MG63 (cell line): ENCODE data around the gene ALX3. TPM values are rescaled to one million over a fixed set of nuclear protein-coding genes. Genes with fewer than 3 reads are reported as not detected.

Source experiments
- DNase-seq: peaks from one replicate; pipeline ENCODE4 v3.0.0-alpha.2; 2020
- H3K27me3 ChIP-seq: fragments of 250-450 bp; sonication (Bioruptor Pico); 2 replicates; pipeline ENCODE4 v1.5.1; 2020; ENCODE audit warnings: mild to moderate bottlenecking, moderate library complexity
- H3K36me3 ChIP-seq: fragments of 250-450 bp; sonication (Bioruptor Pico); 2 replicates; pipeline ENCODE4 v1.5.1; 2020; ENCODE audit warnings: mild to moderate bottlenecking, moderate library complexity
- H3K4me3 ChIP-seq: fragments of 250-450 bp; sonication (Bioruptor Pico); 2 replicates; pipeline ENCODE4 v1.5.1; 2020; ENCODE audit warnings: mild to moderate bottlenecking, moderate library complexity
- H3K9me3 ChIP-seq: fragments of 250-450 bp; sonication (Bioruptor Pico); 2 replicates; pipeline ENCODE4 v1.5.1; 2020; ENCODE audit warnings: mild to moderate bottlenecking, moderate library complexity
- total RNA-seq: library from RNA; depleted of rRNA; stranded (reverse); fragments of >200 nt; shearing (Covaris generic); gene quantifications from 2 replicates; pipeline ENCODE4 v1.2.3, GENCODE V29; 2014; ENCODE audit warnings: low replicate concordance

The ALX3 gene
- total RNA-seq, 1 experiment from 2014 or later, result 14.9 TPM

DNA sequence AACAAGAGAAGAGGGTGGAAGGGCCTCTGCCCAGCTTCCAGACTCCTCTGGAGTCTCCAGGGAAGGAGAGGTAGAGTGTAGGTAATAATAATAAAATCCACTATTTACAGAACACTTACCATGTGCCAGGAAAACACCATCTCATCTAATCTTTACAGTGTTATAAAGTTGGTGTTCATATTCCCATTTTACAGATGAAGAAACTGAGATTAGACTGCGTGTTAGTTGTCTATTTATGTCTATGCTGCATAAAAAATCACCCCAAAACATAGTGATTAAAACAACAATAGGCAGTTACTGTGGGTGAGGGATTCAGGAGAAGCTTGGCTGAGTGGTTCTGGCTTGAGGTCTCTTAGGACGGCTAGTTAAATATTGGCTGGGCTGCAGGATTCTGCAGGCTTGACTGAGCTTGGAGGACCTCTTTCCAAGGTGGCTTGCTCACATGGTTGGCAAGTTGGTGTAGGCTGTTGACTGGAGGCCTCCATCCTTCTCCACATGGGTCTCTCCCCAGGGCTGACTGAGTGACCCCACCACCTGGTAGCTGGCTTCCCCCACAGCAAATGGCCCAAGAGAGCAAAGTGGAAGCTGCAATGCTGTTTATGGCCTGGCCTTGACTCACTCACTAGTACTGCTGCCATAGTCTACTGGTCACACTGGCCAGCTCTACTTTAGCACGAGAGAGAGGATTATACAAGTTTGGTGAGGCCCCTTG, 6.5 kb upstream of the ALX3 start:
- H3K27me3 ChIP-seq, result no peaks in the 10 kb centered on the region
- H3K4me3 ChIP-seq, result no peak overlapping the region
- DNase-seq, result no peak
- H3K36me3 ChIP-seq, result no peaks in the 10 kb centered on the region
- H3K9me3 ChIP-seq, result no peaks in the 10 kb centered on the region

DNA sequence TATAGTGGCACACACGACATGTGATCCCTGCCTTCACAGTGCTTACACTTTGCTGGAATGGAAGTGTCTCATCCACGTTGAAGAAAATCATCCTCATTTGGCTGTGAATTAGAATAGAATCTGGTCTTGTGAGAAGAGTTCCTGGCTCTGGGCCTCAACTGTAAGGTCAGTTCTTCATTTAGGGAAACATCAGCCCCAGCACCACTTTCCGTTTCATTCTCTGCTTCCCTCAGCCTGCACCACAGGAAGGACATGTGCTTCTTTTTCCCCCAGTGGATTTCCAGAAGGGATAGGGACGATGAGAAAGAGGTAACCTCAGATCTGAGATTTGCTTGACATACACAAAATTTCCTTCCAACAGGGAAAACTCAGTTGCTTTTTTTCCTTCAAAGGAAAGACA, 3.7 kb upstream of the ALX3 start:
- H3K9me3 ChIP-seq, result no peaks in the 10 kb centered on the region
- no peak for DNase-seq
- H3K4me3 ChIP-seq, result no peak overlapping the region
- H3K36me3 ChIP-seq, result peaks cover 2% of the 10 kb centered on the region
- no peaks in the 10 kb centered on the region for H3K27me3 ChIP-seq

GRCh38 chr1:110070282-110070669, 196 bp downstream of the ALX3 start:
- no peak for DNase-seq
- H3K27me3 ChIP-seq, result no peaks in the 10 kb centered on the region
- peaks cover 28% of the 10 kb centered on the region for H3K36me3 ChIP-seq
- no peaks in the 10 kb centered on the region for H3K9me3 ChIP-seq
- H3K4me3 ChIP-seq, result peak overlapping the region; percentile 59

DNA sequence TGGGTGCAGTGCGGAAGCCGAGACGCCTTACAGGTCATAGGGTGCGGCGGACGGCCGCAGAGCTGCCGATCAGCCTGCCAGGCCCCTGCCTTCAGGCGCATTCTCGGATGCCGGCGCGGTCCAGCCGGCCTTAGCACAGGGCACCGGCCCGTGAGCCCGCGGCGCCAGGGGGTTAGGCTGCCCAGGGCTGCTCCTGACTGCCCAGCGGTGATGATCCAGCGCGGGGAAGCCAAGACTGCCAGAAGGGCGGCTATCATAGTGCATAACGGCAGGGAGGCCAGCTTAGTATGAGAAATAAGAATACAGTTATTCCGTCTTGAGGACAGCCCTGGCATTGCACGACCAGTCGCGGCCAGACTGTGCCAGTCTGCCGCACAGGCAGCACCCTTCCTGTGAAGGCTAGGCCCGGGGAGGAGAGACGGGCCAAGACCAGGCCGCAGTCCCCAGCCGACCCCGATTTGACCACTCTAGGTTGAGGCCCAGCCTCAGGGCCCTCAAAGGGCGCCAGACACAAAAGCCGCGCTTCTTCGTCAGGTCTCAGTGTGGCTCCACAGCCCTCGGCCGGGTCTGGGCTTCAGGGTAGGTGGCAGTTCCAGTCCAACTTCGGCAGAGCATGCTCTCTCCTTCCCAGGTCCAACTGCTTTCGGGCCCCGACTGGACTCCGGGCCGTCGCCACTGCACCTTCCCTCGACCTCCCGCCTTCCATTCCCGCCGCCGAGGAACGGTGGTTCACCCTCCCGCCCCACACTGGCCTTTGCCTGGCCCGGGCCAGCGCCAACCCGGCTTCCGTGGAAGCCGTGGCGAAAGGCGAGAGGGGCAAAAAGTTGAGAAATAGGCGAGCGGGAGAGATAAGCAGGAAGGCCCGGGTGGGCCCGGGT, 829 bp downstream of the ALX3 start:
- no peaks in the 10 kb centered on the region for H3K9me3 ChIP-seq
- peak; percentile 54 for DNase-seq
- H3K4me3 ChIP-seq, result peak overlapping the region; percentile 59
- H3K27me3 ChIP-seq, result no peaks in the 10 kb centered on the region
- H3K36me3 ChIP-seq, result peaks cover 35% of the 10 kb centered on the region

- no peak for DNase-seq
- peaks cover 38% of the 10 kb centered on the region for H3K36me3 ChIP-seq
- peak overlapping the region; percentile 59 for H3K4me3 ChIP-seq
- H3K9me3 ChIP-seq, result no peaks in the 10 kb centered on the region
- H3K27me3 ChIP-seq, result no peaks in the 10 kb centered on the region
Measured at GRCh38 chr1:110068646-110069403, 1.6 kb downstream of the ALX3 start.

GRCh38 chr1:110067893-110068645, 2.4 kb downstream of the ALX3 start:
- Histone ChIP-seq H3K4me3 (no peak overlapping the region), H3K27me3 (no peaks in the 10 kb centered on the region), H3K9me3 (no peaks in the 10 kb centered on the region), H3K36me3 (peaks cover 42% of the 10 kb centered on the region)
- DNase-seq, result no peak

GRCh38 chr1:110067479-110067892, 3.0 kb downstream of the ALX3 start:
- no peaks in the 10 kb centered on the region for H3K27me3 ChIP-seq

GRCh38 chr1:110065841-110066240, 4.6 kb downstream of the ALX3 start:
- Histone ChIP-seq H3K36me3 (peaks cover 63% of the 10 kb centered on the region), H3K9me3 (no peaks in the 10 kb centered on the region), H3K27me3 (no peaks in the 10 kb centered on the region), H3K4me3 (no peak overlapping the region)
- peak; percentile 91 for DNase-seq

More at GRCh38 chr1:110067479-110067892, 3.0 kb downstream of the ALX3 start:
- Histone ChIP-seq H3K4me3 (no peak overlapping the region), H3K36me3 (peaks cover 47% of the 10 kb centered on the region), H3K9me3 (no peaks in the 10 kb centered on the region)
- DNase-seq, result no peak

DNA sequence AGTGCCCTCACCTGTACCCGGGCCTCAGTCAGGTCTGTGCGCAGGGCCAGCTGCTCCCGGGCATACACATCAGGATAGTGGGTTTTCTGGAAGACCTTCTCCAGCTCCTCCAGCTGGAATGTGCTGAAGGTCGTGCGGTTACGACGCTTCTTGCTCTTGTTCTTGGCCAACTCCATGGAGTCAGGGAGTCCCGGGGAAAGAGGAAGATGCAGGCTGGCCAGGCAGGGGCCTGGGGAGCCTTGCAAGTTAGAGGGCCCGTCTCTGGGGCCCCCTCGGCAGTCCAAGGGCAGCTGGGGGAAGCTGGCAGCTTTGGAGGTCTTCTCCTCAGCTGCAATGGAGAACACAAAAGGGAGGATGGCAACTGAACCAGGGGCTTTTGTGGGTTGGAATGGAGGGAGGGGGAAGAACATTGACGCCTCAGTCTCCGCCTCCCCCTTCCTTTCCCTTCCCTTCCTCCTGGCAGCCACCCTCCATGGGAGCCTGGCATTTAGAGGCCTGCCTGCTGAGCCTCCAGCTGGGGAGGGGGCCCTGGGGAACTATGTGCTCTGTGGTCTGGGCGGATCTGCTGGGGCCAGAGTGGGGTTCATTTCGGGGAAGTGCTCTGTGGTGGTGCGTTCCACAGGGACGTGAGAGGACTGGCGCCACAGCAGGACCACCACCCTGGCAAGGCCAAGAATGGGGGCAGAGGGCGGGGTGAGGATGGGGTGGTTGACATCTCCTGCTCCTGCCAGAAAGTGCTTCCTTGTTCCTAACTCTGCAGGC, 5.7 kb downstream of the ALX3 start:
- no peak for DNase-seq
- no peak overlapping the region for H3K4me3 ChIP-seq

DNA sequence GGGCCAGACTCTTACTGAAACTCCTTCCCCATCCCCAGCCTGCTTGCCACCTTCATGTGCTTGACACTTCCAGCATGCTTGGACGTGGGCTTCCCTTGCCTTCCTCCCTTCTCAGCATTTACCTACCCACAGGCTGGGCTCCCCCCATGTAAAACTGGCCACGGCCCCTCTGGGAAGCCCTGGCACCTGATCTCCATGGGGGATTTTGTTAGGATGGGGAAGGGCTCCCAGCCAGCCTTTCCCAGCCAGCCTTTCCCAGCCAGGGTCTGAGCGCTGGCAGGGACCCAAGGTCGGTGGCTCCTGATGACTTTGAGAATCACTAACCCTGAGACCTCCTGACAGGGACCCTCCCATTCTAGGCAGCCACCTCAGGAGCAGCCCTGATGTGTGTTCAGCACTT, 6.7 kb downstream of the ALX3 start:
- Histone ChIP-seq H3K4me3 (no peak overlapping the region), H3K27me3 (no peaks in the 10 kb centered on the region), H3K36me3 (peaks cover 75% of the 10 kb centered on the region), H3K9me3 (no peaks in the 10 kb centered on the region)
- DNase-seq, result no peak

More for the DNA sequence above, 5.7 kb downstream of the ALX3 start:
- Histone ChIP-seq H3K9me3 (no peaks in the 10 kb centered on the region), H3K36me3 (peaks cover 74% of the 10 kb centered on the region), H3K27me3 (no peaks in the 10 kb centered on the region)

GRCh38 chr1:110062612-110063011, 7.9 kb downstream of the ALX3 start:
- no peaks in the 10 kb centered on the region for H3K27me3 ChIP-seq
- H3K36me3 ChIP-seq, result peaks cover 75% of the 10 kb centered on the region
- H3K4me3 ChIP-seq, result no peak overlapping the region
- H3K9me3 ChIP-seq, result no peaks in the 10 kb centered on the region
- DNase-seq, result no peak

DNA sequence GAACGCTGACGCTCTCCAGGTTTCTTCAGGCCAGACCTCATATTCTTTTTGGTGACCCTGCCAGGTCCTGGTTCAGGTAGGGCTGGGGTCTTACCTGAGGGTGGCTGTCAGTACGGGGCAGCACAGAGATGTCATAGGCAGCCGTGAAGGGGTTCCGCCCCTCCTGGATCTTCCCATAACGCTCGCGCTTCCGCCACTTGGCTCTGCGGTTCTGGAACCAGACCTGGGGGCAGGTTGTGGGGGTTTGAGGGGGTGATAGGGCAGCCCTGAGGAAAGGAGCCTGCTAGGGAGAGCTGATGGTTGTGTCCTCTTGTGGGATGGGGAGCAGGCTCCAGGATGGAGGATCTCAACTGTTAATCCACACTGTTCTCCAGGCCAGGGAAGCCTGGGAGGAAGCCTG, 9.1 kb downstream of the ALX3 start:
- H3K4me3 ChIP-seq, result no peak overlapping the region
- peaks cover 75% of the 10 kb centered on the region for H3K36me3 ChIP-seq
- H3K9me3 ChIP-seq, result no peaks in the 10 kb centered on the region
- DNase-seq, result no peak
- H3K27me3 ChIP-seq, result no peaks in the 10 kb centered on the region

- H3K27me3 ChIP-seq, result no peaks in the 10 kb centered on the region
- no peaks in the 10 kb centered on the region for H3K9me3 ChIP-seq
- H3K36me3 ChIP-seq, result peaks cover 76% of the 10 kb centered on the region
- H3K4me3 ChIP-seq, result no peak overlapping the region
- no peak for DNase-seq
Measured at GRCh38 chr1:110060662-110061060, 9.8 kb downstream of the ALX3 start.

GRCh38 chr1:110060034-110060661, 10.3 kb downstream of the ALX3 start:
- DNase-seq, result peak; percentile 74
- Histone ChIP-seq H3K27me3 (no peaks in the 10 kb centered on the region), H3K36me3 (peaks cover 78% of the 10 kb centered on the region)

GRCh38 chr1:110059133-110059863, 11.2 kb downstream of the ALX3 start:
- DNase-seq, result no peak
- Histone ChIP-seq H3K36me3 (peaks cover 78% of the 10 kb centered on the region), H3K4me3 (no peak overlapping the region), H3K27me3 (no peaks in the 10 kb centered on the region), H3K9me3 (no peaks in the 10 kb centered on the region)

More at GRCh38 chr1:110060034-110060661, 10.3 kb downstream of the ALX3 start:
- H3K4me3 ChIP-seq, result no peak overlapping the region
- no peaks in the 10 kb centered on the region for H3K9me3 ChIP-seq
